ENCODE measurements around the gene HOXC10.

The HOXC10 gene

GRCh38 chr12:54036620-54037359 is 51.8 kb downstream of the HOXC10 start:
- in situ Hi-C loops (cut with HindIII; ENCODE audit: low pct_ligation_motif_present, low sequenced_read_pairs), result no loop called here
- no peak overlapping the region for H3K4me3 ChIP-seq (ENCODE audit: low read depth, low read length)
- H3K36me3 ChIP-seq (replicated peaks), result no peaks in the 10 kb centered on the region
- TF ChIP-seq CTCF (IDR thresholded peaks at IDR 0.05; ENCODE audit: low read depth, low read length, missing control alignments), result no peak
- no peak overlapping the region for H3K27ac ChIP-seq
- no peak for DNase-seq
- peaks cover 82% of the 10 kb centered on the region for H3K27me3 ChIP-seq (replicated peaks)

- no peak for DNase-seq
- H3K4me3 ChIP-seq (ENCODE audit: low read depth, low read length), result no peak overlapping the region
- H3K27ac ChIP-seq, result no peak overlapping the region
- in situ Hi-C loops (cut with HindIII; ENCODE audit: low pct_ligation_motif_present, low sequenced_read_pairs), result no loop called here
- no peak for TF ChIP-seq CTCF (IDR thresholded peaks at IDR 0.05; ENCODE audit: low read depth, low read length, missing control alignments)
- H3K27me3 ChIP-seq (replicated peaks), result peaks cover 81% of the 10 kb centered on the region
- no peaks in the 10 kb centered on the region for H3K36me3 ChIP-seq (replicated peaks)
Measured at GRCh38 chr12:54037360-54038283, 52.7 kb downstream of the HOXC10 start.

- no peak for TF ChIP-seq CTCF (IDR thresholded peaks at IDR 0.05; ENCODE audit: low read depth, low read length, missing control alignments)
- H3K27me3 ChIP-seq (replicated peaks), result peaks cover 80% of the 10 kb centered on the region
- H3K27ac ChIP-seq, result no peak overlapping the region
- in situ Hi-C loops (cut with HindIII; ENCODE audit: low pct_ligation_motif_present, low sequenced_read_pairs), result no loop called here
- no peaks in the 10 kb centered on the region for H3K36me3 ChIP-seq (replicated peaks)
- H3K4me3 ChIP-seq (ENCODE audit: low read depth, low read length), result no peak overlapping the region
- DNase-seq, result no peak
Measured at GRCh38 chr12:54038284-54038870, 53.4 kb downstream of the HOXC10 start.

- H3K27me3 ChIP-seq (replicated peaks), result peaks cover 74% of the 10 kb centered on the region
Measured at GRCh38 chr12:54038871-54039414, 54.0 kb downstream of the HOXC10 start.

More at GRCh38 chr12:54038871-54039414, 54.0 kb downstream of the HOXC10 start:
- no peak overlapping the region for H3K4me3 ChIP-seq (ENCODE audit: low read depth, low read length)
- DNase-seq, result no peak
- no peak for TF ChIP-seq CTCF (IDR thresholded peaks at IDR 0.05; ENCODE audit: low read depth, low read length, missing control alignments)
- H3K36me3 ChIP-seq (replicated peaks), result no peaks in the 10 kb centered on the region
- H3K27ac ChIP-seq, result no peak overlapping the region
- in situ Hi-C loops (cut with HindIII; ENCODE audit: low pct_ligation_motif_present, low sequenced_read_pairs), result no loop called here
